Measurements from ENCODE around the gene ZFPM1. TPM values are rescaled to one million over a fixed set of nuclear protein-coding genes. Genes with fewer than 3 reads are reported as not detected.

The ZFPM1 gene
- total RNA-seq, 1 donor from 2014 or later: 1.2 TPM

DNA sequence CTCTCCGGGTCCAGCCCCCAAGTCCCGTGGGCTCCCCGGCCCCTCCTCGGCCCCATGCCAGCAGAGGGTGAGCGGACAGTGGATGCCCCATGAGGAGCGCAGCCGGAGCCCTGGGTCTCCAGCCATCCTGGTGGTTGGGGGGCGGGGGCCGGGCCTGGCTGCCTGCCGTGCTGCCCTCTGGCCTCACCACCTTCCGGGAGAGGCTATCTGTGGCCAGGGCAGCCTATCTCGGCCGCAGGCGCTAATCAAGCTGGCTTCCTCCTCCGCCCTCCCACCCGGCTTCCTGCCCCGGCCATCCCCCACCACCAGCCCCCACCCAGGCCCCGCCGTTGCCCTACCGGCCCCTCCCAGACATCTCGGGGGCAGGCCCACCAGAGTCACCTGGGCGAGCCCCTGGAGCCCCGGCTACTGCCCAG lies 46.8 kb downstream of the ZFPM1 start:
- DNase-seq: no peak

DNA sequence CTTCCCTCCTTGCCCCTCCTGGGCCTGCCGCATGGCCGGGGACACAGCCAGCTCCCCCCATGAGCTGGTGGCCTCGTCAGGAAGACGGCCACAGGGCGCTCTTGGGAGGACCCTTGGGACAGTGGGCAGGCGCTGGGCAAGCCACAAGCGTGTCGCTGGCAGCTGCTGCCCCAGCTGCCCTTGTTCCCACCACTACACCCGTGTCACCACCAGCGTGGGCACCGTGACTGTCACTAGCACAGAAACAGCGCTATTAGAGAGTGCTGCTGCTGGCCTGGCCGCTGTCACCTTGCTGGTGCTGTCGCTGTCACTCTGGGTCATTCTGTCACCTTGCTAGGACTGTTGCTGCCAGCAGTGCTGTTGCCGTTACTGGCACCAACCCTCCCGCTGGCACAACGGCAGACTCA lies 47.2 kb downstream of the ZFPM1 start:
- DNase-seq: no peak

DNA sequence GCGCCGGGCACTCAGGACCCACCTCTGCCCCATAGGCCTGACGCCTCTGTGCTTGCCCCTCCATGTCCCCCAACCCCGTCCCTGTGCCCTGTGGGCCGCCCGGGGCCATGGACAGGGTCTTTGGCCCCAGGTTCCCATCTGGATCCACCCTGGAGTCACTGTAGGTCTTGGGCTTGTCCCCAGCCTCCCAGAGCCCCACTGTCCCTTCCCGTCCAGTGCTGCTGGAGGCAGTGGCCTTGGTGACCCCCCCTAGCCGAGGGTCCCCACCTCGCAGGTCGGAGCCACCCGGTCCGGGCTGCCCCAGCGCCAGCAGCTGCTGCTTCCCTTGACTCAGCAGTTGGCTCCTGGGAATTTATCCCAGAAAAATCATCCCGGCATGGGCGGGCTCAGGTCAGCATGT lies 49.3 kb downstream of the ZFPM1 start:
- no peak for DNase-seq

DNA sequence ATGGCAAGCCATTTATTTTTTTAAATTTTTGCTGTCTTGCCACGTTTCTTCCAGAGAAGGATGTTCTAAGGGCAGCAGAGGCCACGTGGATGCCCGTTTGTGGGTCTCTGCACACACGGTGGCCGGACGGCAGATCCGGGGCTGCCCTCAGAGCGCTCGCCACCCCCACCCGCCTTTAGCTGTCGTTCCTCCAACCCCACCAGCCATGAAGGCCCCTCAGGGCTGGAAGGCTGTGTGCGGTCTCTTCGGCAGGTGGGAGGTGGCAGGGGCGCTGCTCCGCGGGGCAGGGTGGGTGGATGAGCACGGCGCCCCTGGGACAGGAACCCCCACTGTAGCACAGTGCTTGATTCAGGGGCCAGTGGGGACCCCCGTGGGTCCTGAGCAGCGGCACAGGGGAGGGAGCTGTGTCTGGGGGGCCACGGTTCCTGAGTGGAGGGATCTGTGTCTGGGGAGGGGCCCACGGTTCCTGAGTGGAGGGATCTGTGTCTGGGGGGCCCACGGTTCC lies 49.7 kb downstream of the ZFPM1 start:
- DNase-seq: no peak

DNA sequence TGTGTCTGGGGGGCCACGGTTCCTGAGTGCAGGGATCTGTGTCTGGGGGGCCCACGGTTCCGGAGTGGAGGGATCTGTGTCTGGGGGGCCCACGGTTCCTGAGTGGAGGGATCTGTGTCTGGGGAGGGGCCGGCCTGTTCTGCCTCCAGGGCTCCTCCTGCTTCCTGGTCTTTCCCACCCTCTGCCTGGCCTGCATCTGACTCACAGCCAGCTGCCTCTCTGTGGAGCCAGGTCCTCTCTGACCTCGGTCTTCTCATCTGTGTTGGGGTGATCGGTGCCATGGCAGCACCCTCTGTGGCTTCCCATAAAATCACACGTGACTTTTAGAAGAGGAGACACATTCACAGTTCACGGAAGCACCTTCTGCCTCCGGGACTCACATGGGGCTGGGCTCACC lies 50.3 kb downstream of the ZFPM1 start:
- no peak for DNase-seq

DNA sequence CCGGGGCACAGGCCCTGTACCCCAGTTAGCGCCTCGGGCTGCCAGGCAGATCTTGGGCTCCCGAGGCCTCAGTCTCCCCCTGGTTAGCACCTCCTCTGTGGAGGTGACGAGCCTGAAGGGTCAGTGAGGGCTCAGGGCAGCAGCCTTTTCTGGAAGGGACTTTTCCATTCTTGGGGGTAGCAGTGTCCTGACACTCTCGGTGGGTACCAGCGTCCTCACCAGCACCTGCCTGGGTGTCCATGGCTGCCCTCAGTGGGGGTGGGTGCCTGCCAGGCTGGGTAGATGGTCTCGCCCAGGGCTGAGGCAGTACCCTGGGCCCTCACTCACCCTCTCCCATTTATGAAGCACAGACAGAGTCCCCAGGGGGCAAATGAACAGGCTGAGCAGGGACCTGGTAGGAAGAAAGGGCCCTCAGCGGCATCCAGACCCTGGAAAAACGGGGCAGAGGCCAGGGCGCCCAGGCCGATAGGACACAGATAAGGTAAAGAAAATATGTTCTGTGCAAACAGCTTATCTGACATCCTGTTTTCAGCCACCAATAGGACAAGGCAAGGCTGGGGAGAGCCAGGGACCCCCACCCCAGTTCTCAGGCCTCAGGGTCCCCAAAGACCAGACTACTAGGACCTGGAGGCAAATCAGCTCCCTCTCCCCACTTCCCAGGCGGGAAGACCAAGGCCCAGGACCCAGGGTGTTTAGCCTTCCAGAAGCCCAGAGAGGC lies 50.9 kb downstream of the ZFPM1 start:
- DNase-seq: no peak

DNA sequence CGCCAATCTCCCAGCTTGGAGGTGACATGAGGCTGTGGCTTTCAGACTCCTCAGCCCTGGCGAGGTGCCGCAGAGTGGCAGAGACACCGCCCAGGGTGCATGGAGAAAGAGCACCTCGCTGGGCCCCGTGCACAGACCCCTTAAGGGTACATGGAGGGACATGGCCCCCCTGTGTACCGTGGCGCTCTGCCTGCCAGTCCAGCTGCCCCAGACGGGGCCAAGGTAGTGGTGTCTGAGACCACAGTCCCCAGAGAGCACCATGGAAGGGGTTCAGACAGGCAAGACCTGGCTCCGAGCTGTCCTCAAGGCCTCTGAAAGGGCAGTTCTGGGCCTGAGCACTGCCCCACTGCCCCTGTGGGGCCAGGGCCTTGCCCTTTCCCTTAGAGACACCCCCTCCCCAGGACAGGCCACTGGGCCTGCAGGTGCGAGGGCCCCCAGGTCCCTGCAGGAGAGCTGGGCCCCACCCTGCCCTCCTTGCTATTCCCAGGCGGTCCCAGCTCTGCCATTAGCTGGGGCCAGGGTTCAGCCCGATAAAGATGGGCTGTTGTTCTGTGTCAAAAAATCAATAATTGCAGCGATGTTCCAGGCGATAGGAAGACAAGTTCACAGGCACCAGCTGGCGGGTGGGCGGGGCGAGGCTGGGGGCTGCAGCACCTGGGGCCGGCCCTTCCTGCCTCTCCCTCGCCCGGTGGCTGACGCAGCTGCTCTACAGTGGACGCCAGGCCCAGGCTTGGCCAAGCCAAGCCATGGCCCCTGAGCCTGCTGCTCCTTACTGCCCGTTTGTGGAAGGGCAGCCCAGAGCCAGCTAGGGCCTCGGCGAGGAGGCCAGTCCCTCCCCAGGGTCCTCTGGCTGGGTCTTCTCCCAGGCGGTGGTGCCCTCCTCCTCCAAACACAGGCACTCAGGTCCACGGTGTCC lies 51.7 kb downstream of the ZFPM1 start:
- DNase-seq: no peak

DNA sequence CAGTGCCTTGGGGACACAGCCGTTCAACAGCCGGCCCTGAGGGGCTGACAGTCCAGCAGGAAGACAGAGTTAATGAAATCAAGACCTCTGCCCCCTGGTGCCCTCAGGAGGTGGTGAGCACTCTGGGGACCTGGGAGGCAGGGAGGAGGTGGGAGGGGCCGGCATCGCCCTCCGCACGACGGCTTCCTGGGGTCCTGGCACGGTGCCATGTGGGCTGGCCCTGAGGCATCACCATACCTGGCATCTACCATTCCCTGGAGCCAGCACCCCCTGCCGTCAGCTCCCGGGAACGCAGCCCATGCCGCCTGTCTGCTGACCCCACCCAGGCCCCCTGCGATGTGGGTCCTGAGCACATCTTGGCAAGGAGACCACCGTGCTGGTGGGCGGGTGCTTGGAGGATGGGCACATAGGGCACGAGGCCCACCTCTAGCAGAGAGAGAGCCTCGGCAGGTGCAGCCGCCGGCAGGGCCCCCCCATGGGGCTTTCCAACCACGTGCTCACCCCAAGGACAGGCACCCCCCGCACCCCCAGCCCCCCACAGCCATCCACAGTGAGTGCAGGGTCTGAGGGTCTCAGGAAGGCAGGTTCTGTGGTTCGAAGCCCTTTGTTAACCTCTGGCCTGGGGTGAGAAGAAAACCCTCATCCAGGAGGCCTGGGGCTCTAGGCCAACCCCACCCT lies 52.5 kb downstream of the ZFPM1 start:
- no peak for DNase-seq

DNA sequence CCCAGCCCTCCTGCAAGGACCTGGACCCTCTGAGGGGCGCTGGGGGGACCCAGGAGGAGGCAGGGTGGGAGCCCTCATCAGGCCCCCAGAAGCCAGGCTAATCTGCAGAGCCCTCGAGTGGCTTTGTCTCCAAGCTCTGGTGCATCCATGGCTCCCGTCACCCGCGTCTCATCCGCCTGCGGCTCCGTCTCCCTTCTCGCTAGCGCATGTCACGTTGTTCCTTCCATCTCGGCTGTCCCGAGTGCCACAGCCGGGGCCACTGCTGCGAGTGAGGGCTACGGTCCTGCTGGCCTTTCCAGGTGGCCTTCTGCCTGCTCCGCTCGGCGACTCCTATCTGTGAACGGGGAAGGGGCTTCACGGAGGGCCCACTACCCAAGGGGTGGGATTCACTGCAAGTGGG lies 53.6 kb downstream of the ZFPM1 start:
- no peak for DNase-seq

DNA sequence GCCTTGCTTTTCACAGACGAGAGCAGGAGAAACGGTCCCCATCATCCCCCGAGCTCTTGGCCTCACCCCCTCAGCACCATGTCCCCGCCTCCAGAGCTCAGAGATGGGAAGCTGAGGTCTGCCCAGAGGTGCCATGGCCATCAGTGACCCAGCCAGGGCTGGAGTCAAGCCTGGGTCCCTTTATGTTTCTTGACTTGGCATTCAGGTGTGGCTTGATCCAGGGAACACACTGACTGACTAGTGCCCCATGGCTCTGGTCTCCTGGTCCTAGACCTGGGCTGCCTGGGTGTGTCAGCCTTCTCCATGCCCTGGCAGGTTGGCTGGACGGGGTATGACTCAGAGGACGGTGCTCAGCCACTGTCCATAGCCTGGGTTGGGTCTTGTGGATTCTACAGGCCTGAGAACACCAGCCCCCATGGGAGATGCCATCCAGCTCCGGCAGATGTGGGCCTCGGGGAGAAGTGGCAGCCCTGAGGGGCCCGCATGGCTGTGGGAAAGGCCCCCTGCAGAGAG lies 54.2 kb downstream of the ZFPM1 start:
- DNase-seq: no peak

DNA sequence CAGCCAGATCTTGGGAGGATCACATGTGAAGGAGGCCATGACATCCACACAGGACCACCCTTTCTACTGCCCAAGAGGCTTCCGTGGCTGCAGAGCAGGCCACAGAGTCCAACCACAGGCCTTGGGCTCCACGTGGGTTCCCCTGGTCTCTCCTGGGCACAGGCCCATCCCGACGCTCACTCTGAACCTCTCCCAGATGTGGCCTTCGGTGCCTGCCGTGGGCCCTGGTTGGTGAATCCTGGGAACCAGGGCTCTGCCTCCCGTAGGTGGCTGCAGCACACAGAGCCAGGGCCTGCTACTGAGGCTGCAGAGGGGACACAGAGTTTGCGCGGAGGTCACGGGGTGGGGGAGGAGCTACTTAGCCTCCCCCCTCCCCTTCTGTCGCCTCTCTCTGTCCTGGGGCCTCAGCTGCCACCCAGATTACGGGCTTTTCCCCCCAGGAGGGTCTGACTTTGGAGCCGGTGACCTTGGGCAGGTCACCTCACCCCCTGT lies 55.3 kb downstream of the ZFPM1 start:
- no peak for DNase-seq

DNA sequence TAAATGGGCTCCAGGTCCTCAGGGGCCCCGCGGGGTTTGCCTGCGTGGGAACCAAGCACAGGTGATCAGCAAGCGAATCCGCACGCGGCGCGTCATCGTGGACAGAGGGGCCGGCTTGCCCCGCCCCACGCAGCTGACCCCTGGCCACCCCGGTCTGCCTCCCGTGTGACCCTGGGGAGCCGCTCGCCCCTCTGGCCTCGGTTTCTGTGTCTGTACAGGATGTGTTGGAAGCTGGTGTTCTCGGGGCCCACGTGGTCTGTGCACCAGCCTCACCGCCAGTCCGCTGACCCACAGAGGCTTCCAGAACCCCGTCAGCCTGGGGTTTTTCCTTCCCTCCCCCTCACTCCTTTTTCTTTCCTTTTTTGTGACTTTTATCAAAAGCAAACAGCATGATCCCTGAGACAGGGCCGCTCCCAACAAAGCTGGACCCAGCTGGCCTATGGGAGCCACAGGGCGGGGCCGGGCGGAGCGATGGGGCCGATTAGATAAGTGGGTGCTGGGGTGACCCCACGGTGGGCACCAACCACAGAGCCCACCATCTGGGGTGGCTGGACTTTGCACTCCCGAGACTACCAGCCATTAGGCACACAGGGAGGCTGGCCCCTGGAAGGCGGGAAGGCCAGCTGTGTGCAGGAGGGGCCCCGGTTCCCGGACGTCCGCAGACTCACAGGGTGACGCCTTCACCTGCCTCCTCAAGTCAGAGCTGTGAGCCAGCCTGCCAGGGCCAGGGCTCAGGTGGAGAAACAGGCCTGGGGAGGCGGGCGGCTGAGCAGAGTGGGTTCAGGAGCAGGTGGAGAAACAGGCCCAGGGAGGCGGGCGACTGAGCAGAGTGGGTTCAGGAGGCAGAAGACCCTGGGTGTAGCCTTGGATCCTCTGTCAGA lies 56.0 kb downstream of the ZFPM1 start:
- DNase-seq: no peak

DNA sequence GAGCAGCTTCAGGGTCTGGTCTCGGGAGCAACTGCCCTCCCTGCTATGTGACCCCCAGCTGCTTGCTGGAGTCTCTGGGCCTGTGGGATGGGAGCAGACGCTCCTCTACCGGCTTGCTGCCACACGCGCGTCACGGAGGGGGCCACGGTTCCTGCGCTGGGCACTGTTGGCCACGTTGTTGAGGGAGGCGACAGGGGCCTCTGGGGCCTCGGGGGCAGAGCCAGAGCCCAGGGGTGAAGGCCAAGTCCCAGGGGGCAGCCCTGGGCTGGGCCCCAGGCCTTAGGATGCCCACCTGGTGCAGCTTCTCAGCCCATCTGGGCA lies 56.6 kb downstream of the ZFPM1 start:
- no peak for DNase-seq

DNA sequence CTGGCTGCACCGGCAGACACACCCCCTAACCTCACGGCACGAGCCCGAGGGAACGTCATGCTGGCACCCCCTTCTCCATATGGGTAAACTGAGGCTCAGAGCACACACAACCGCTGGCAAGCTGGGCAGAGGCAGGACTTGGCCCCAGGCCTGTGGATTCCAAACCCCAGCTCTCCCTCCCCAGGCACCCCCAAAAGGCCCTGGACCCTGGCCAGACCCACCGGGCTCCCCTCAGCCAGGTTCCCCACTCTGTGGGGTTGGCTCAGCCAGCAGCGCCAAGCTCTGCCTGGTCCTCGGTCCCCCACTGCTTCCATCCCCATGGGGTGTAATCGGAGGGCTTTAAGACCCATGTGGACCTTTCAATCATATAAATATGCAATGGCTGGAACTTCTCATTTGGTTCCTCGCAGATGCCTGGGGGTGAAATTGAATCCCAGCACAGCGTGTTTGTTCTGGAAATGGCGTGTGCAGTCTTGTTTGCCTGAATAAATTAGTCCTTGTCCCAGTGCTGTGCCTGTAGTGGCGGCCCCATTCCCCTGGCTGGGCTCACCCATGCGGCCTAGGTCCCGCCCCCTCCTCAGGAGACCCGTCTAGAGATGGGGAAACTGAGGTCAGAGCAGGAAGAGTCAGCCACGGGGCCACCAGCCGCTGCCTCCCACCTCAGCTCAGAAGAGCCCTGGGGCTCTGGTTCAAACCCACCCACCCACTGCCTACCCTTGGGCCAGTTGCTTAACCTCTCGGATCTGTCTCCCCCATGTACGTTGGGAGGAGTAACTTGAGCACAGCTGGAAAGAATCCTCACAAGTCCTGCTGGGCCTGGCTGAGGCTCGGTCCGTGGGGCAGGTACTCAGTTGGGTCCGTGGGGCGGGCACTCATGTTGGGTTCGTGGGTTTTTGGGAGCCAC lies 57.3 kb downstream of the ZFPM1 start:
- DNase-seq: no peak

DNA sequence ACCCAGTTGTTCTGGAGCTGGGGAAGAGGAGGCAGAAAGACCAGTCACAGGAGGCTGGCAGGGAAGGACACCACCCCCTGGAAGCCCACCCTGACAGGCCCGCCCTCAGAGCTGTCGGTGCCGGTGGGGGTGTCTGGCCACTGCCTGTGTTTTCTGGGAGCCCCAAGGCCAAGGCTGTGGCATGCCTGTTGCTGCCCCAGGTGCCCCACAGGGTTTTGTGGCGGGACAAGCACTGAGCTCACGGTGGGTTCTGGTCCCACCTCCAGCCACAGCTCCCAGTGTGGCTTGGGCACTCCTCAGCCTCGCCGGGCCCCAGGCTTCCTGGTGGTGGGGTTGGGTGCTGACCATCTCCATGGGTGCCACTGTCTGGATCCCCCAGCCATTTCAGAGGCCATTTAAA lies 58.0 kb downstream of the ZFPM1 start:
- DNase-seq: no peak

DNA sequence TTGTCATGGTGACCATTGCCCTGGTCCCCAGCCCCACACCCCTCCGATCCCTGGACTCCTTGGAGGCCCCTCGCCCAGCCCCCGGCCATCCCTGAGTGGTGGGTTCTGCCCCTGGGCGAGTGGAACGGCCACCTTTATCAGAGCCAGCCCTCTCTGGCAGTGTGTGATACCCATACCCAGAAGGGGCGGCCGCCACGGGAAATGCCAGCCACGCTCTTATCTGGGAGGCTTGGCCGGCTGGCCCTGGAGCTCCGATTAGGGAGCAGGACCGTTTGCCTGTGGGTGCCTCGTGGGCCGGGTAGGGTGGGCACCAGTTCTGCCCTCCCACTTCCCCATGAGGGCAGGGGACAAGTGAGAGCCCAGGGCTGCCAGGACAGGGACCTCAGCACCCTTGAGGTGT lies 58.8 kb downstream of the ZFPM1 start:
- no peak for DNase-seq

DNA sequence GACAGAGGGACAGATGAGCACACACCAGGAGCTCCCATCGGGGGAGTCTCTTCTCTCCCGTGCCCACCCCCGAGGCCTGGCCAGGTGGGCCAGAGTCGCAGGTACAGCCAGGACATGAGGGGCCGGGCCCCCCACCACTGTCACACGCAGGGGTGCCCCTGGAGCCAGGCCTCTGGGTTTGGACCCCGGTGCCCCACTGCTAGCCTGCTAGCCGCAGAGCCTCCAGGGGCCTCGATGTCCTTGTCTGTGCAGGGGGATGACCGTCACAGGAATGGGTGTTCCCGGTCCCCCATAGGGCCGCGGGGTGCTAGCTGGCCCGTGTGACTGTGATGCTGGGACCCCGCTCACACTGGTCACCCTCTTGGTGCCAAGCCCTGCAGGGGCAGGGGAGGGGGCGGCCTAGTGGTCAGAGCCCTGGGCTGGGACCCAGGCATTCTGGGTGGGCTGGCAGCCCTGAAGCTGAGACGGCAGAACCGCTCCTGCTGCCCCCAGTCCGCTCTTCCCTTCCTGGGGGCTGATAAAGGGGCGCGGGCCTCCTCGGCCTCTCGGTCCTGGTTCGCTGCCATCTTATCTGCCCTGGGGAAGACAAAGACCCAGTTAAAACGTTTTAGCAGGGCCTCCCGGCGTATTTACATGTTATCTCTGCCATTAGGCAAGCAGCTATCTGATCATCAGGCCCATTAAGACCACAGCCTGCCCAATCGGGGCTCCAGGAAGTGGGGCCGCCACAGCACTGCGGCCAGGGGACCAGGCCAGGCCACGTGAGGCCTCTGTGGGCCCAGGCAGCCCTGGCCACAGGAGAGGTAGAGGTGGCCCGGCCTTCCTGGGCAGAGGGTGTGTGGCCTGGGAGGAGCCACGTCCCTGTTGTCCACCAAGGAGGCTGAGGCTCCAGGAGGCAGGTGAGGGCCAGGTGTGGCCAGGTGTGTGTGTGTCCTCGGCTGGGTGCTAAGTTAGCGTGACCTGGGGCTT lies 59.9 kb downstream of the ZFPM1 start:
- DNase-seq: no peak

DNA sequence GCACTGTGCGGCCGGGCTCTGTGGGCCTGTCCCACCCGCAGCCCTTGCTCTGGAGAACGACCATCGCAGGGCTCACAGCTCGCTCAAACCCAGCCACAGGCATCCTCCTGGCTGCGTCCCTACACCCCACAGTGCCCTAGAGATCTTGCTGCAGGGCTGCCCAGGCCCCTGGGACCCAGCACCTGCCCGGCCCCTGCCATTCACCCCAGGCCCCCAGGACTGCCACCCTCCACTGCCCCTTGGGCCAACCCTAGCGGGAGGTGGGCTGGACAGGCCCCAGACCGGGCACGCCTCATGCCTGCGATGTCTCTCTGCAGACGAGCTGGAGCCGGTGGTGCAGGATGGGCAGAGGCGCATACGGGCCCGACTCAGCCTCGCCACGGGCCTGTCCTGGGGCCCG lies 61.0 kb downstream of the ZFPM1 start:
- DNase-seq: no peak

DNA sequence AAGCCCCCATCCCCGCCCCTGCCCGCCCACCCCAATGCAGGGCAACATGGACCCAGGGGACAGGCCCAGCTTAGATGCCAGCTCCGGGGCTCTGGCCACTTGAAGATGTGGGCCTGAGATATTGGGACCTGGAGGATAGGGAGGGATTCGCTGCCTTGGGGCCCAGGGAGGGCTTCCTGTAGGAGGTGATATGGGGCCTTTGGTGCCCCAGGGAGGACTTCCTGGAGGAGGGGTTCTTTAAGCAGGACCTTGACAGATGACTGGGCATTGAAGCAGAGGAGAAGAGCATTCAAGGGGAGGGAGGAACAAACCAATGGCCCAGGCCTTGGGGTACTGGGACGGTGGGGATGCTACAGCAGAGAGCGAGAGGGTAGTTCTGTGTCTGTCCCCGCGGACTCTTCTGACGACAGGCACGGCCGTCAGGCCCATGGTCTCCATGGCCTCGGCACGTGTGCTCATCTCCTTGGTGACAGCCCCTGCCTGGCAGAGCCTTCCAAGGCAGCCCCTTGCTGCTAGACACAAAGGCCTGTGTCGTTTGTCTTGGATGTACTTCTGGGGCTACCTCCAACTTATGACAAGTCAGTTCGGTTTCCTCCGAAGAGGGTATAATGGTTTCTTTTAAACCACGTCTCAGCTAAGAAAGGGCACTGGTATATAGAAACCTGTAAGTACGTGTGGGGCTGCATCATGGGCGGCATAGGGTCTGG lies 61.6 kb downstream of the ZFPM1 start:
- DNase-seq: no peak
